Measurements from ENCODE around the gene SOX15.
A peak's percentile ranks its signal among the peaks of the same experiment; 100 is the strongest.

The SOX15 gene

GRCh38 chr17:7574176-7574953 lies 15.5 kb downstream of the SOX15 start:
- Mint-ChIP-seq H3K4me3 (peak overlapping the region; percentile 95), H3K27me3 (no peaks in the 10 kb centered on the region), H3K4me1 (ENCODE audit: low read depth) (peaks cover 79% of the 10 kb centered on the region), H3K36me3 (ENCODE audit: low read depth) (peaks cover 93% of the 10 kb centered on the region), H3K27ac (peak overlapping the region; percentile 99), H3K9me3 (no peaks in the 10 kb centered on the region)

- no peaks in the 10 kb centered on the region for H3K27me3 Mint-ChIP-seq
- peak overlapping the region; percentile 95 for H3K4me3 Mint-ChIP-seq
- H3K4me1 Mint-ChIP-seq (ENCODE audit: low read depth): peaks cover 74% of the 10 kb centered on the region
- H3K9me3 Mint-ChIP-seq: no peaks in the 10 kb centered on the region
- H3K36me3 Mint-ChIP-seq (ENCODE audit: low read depth): peaks cover 91% of the 10 kb centered on the region
- peak overlapping the region; percentile 99 for H3K27ac Mint-ChIP-seq
These were observed 16.4 kb downstream of the SOX15 start for GRCh38 chr17:7573324-7574080.

- peak overlapping the region; percentile 95 for H3K4me3 Mint-ChIP-seq
- H3K4me1 Mint-ChIP-seq (ENCODE audit: low read depth): peaks cover 67% of the 10 kb centered on the region
- H3K27ac Mint-ChIP-seq: peak overlapping the region; percentile 99
- H3K27me3 Mint-ChIP-seq: no peaks in the 10 kb centered on the region
- peaks cover 86% of the 10 kb centered on the region for H3K36me3 Mint-ChIP-seq (ENCODE audit: low read depth)
- no peaks in the 10 kb centered on the region for H3K9me3 Mint-ChIP-seq
These were observed 17.1 kb downstream of the SOX15 start for GRCh38 chr17:7572588-7573323.

- peaks cover 86% of the 10 kb centered on the region for H3K36me3 Mint-ChIP-seq (ENCODE audit: low read depth)
- peaks cover 66% of the 10 kb centered on the region for H3K4me1 Mint-ChIP-seq (ENCODE audit: low read depth)
- H3K9me3 Mint-ChIP-seq: no peaks in the 10 kb centered on the region
- H3K4me3 Mint-ChIP-seq: peak overlapping the region; percentile 95
- H3K27ac Mint-ChIP-seq: peak overlapping the region; percentile 99
- no peaks in the 10 kb centered on the region for H3K27me3 Mint-ChIP-seq
These were observed 17.6 kb downstream of the SOX15 start for GRCh38 chr17:7572338-7572587.

- Mint-ChIP-seq H3K9me3 (no peaks in the 10 kb centered on the region), H3K4me1 (ENCODE audit: low read depth) (peaks cover 51% of the 10 kb centered on the region), H3K27me3 (no peaks in the 10 kb centered on the region), H3K27ac (no peak overlapping the region), H3K4me3 (no peak overlapping the region), H3K36me3 (ENCODE audit: low read depth) (peaks cover 81% of the 10 kb centered on the region)
These were observed 19.5 kb downstream of the SOX15 start for GRCh38 chr17:7570351-7570750.

- Mint-ChIP-seq H3K27ac (no peak overlapping the region), H3K9me3 (no peaks in the 10 kb centered on the region), H3K27me3 (no peaks in the 10 kb centered on the region), H3K36me3 (ENCODE audit: low read depth) (peaks cover 81% of the 10 kb centered on the region), H3K4me1 (ENCODE audit: low read depth) (peaks cover 43% of the 10 kb centered on the region), H3K4me3 (no peak overlapping the region)
These were observed 20.3 kb downstream of the SOX15 start for GRCh38 chr17:7569571-7569970.

GRCh38 chr17:7563115-7563869 lies 26.6 kb downstream of the SOX15 start:
- Mint-ChIP-seq H3K9me3 (no peaks in the 10 kb centered on the region), H3K36me3 (ENCODE audit: low read depth) (peaks cover 44% of the 10 kb centered on the region), H3K27ac (peak overlapping the region; percentile 84), H3K4me1 (ENCODE audit: low read depth) (peaks cover 49% of the 10 kb centered on the region), H3K27me3 (no peaks in the 10 kb centered on the region), H3K4me3 (peak overlapping the region; percentile 88)

- Mint-ChIP-seq H3K27ac (peak overlapping the region; percentile 84), H3K9me3 (no peaks in the 10 kb centered on the region), H3K27me3 (no peaks in the 10 kb centered on the region), H3K36me3 (ENCODE audit: low read depth) (peaks cover 37% of the 10 kb centered on the region), H3K4me3 (peak overlapping the region; percentile 88), H3K4me1 (ENCODE audit: low read depth) (peaks cover 52% of the 10 kb centered on the region)
These were observed 27.7 kb downstream of the SOX15 start for GRCh38 chr17:7562208-7562605.

GRCh38 chr17:7561589-7562207 lies 28.2 kb downstream of the SOX15 start, which contains the start of gene SENP3:
Gene SENP3, plus strand, starts transcription at chr17:7561919. Its CDS starts 1,158 bp downstream, at chr17:7563077.
- H3K4me3 Mint-ChIP-seq: peak within 1 kb of the TSS; percentile 90
- H3K4me1 Mint-ChIP-seq (ENCODE audit: low read depth): peaks cover 48% of the 10 kb centered on the region
- H3K27ac Mint-ChIP-seq: peak within 1 kb of the TSS; percentile 93
- peaks cover 32% of the 10 kb centered on the region for H3K36me3 Mint-ChIP-seq (ENCODE audit: low read depth)
- H3K27me3 Mint-ChIP-seq: no peaks in the 10 kb centered on the region
- no peaks in the 10 kb centered on the region for H3K9me3 Mint-ChIP-seq

- no peaks in the 10 kb centered on the region for H3K9me3 Mint-ChIP-seq
- H3K4me1 Mint-ChIP-seq (ENCODE audit: low read depth): peaks cover 51% of the 10 kb centered on the region
- H3K36me3 Mint-ChIP-seq (ENCODE audit: low read depth): peaks cover 31% of the 10 kb centered on the region
- peak overlapping the region; percentile 90 for H3K4me3 Mint-ChIP-seq
- peak overlapping the region; percentile 93 for H3K27ac Mint-ChIP-seq
- no peaks in the 10 kb centered on the region for H3K27me3 Mint-ChIP-seq
These were observed 28.8 kb downstream of the SOX15 start for GRCh38 chr17:7561028-7561575.

- no peaks in the 10 kb centered on the region for H3K9me3 Mint-ChIP-seq
- H3K36me3 Mint-ChIP-seq (ENCODE audit: low read depth): peaks cover 24% of the 10 kb centered on the region
- H3K4me3 Mint-ChIP-seq: peak overlapping the region; percentile 90
- peaks cover 54% of the 10 kb centered on the region for H3K4me1 Mint-ChIP-seq (ENCODE audit: low read depth)
- peak overlapping the region; percentile 93 for H3K27ac Mint-ChIP-seq
- H3K27me3 Mint-ChIP-seq: no peaks in the 10 kb centered on the region
These were observed 29.5 kb downstream of the SOX15 start for GRCh38 chr17:7560172-7561027.

- Mint-ChIP-seq H3K4me3 (peak overlapping the region; percentile 90), H3K9me3 (no peaks in the 10 kb centered on the region), H3K4me1 (ENCODE audit: low read depth) (peaks cover 55% of the 10 kb centered on the region), H3K27me3 (no peaks in the 10 kb centered on the region), H3K36me3 (ENCODE audit: low read depth) (peaks cover 15% of the 10 kb centered on the region), H3K27ac (peak overlapping the region; percentile 93)
These were observed 30.3 kb downstream of the SOX15 start for GRCh38 chr17:7559320-7560171.
